ENCODE data around the gene CPA3. TPM values are rescaled to one million over a fixed set of nuclear protein-coding genes. Genes with fewer than 3 reads are reported as not detected.

CPA3 gene
- total RNA-seq, 1 experiment from 2014 or later = not detected

DNA sequence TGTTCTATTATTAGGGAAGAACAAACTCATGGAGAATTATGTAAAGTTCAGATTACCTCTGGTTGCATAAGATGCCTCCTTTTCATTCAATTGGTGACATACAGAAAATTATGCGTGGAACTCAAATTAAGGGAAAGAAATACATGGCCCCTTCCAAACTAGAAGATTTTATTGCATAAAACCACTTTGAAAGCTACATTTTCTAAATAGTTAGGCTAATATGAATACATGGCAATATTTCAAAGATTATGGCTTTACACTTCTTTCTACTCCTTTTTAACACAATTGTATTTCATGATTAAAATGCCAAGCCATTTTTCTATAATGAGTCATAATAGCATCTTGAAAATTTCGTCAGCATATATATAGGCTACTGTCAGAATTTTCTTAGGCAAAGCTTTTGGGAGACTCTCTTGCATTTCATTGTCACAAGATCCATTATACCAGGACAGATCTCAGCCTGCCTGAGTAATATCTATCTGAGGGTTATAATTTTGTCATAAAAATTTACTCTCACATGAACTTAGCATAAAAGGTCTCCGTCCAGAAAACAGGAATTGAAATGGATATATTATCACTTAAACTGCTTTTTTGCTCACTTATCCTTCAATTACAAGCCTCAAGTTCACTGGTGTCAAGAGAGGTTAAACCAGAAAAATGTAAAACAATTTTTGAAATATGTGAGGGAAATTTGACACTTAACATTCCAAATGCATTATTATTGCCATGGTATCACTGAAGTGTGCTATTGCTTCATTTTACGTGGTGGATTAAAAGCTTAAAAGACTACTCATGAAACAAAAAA lies 37.1 kb downstream of the CPA3 start:
- intact Hi-C loops (cut with micrococcal nuclease) = no loop called here
- no peak overlapping the region for H3K4me3 ChIP-seq (replicated peaks in 1 of 2; ENCODE audit: low read depth in 1 of 2, low read length in 2 of 2)
- no peaks in the 10 kb centered on the region for H3K27me3 ChIP-seq (ENCODE audit: insufficient read depth, low read length)
- H4K20me1 ChIP-seq (ENCODE audit: insufficient read depth) = no peaks in the 10 kb centered on the region
- TF ChIP-seq, protein P1, sequence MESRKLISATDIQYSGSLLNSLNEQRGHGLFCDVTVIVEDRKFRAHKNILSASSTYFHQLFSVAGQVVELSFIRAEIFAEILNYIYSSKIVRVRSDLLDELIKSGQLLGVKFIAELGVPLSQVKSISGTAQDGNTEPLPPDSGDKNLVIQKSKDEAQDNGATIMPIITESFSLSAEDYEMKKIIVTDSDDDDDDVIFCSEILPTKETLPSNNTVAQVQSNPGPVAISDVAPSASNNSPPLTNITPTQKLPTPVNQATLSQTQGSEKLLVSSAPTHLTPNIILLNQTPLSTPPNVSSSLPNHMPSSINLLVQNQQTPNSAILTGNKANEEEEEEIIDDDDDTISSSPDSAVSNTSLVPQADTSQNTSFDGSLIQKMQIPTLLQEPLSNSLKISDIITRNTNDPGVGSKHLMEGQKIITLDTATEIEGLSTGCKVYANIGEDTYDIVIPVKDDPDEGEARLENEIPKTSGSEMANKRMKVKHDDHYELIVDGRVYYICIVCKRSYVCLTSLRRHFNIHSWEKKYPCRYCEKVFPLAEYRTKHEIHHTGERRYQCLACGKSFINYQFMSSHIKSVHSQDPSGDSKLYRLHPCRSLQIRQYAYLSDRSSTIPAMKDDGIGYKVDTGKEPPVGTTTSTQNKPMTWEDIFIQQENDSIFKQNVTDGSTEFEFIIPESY (IDR thresholded peaks at IDR 0.05; ENCODE audit: extremely low read depth, insufficient replicate concordance, low read length) = no peak
- TF ChIP-seq, protein P2, sequence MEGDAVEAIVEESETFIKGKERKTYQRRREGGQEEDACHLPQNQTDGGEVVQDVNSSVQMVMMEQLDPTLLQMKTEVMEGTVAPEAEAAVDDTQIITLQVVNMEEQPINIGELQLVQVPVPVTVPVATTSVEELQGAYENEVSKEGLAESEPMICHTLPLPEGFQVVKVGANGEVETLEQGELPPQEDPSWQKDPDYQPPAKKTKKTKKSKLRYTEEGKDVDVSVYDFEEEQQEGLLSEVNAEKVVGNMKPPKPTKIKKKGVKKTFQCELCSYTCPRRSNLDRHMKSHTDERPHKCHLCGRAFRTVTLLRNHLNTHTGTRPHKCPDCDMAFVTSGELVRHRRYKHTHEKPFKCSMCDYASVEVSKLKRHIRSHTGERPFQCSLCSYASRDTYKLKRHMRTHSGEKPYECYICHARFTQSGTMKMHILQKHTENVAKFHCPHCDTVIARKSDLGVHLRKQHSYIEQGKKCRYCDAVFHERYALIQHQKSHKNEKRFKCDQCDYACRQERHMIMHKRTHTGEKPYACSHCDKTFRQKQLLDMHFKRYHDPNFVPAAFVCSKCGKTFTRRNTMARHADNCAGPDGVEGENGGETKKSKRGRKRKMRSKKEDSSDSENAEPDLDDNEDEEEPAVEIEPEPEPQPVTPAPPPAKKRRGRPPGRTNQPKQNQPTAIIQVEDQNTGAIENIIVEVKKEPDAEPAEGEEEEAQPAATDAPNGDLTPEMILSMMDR (IDR thresholded peaks at IDR 0.05 in 2 of 3, conservative IDR thresholded peaks at IDR 0.05 in 1 of 3; ENCODE audit: borderline replicate concordance in 1 of 3, insufficient read depth in 1 of 3, low read depth in 2 of 3, low read length in 2 of 3) = no peak
- no peak for TF ChIP-seq ZNF274 (IDR thresholded peaks at IDR 0.05; ENCODE audit: low read depth, low read length)
- TF ChIP-seq YY1 (IDR thresholded peaks at IDR 0.05; ENCODE audit: extremely low read depth, insufficient replicate concordance, low read depth, low read length) = no peak
- TF ChIP-seq CEBPB (IDR thresholded peaks at IDR 0.05; ENCODE audit: low read depth) = no peak
- no TSS peak for BruUV-seq (replicated peaks)
- no peaks in the 10 kb centered on the region for H3K9me2 ChIP-seq (ENCODE audit: insufficient read depth)
- ChIA-PET CTCF (no interaction called here), POLR2A (no interaction called here), RAD21 (ENCODE audit: low non-redundant PET in 1 of 2, low total read pairs in 2 of 2, uncharacterized antibody in 2 of 2, unreplicated experiment in 2 of 2) (no interaction called here)
- H3K4me2 ChIP-seq (ENCODE audit: low read length) = no peak overlapping the region
- no peaks in the 10 kb centered on the region for H3K79me2 ChIP-seq (ENCODE audit: insufficient read depth, low read length)
- H3K36me3 ChIP-seq (ENCODE audit: control insufficient read depth in 1 of 2, insufficient read depth in 2 of 2, low read length in 2 of 2) = no peaks in the 10 kb centered on the region
- ATAC-seq (no peak), DNase-seq (ENCODE audit: low read depth, low spot score) (no peak)
- no peak overlapping the region for H3K9ac ChIP-seq (ENCODE audit: low read length)
- no peak overlapping the region for H3K27ac ChIP-seq (ENCODE audit: low read depth, low read length)
- no peak overlapping the region for H2AFZ ChIP-seq (ENCODE audit: low read depth, low read length, poor library complexity, severe bottlenecking)
- H3K9me3 ChIP-seq (ENCODE audit: control insufficient read depth in 1 of 2, insufficient read depth in 1 of 2, low read depth in 1 of 2, low read length in 2 of 2) = no peaks in the 10 kb centered on the region
- H3K4me1 ChIP-seq (ENCODE audit: control insufficient read depth in 1 of 2, insufficient read depth in 2 of 2, low read length in 2 of 2) = no peaks in the 10 kb centered on the region
